Activated T-cell treated with anti-CD3 and anti-CD28 coated beads for 24 hours (primary cell): Measurements from ENCODE around the gene CDC25B.
A peak's percentile ranks its signal among the peaks of the same experiment; 100 is the strongest.
"Not testable (repeated sequence)": the region's sequence is repeated elsewhere in the genome, so short reads cannot be mapped to it uniquely, and the experiment has no call there.

Experiments
- DNase-seq: peaks from one replicate; pipeline ENCODE4 v3.0.0-alpha.2; 2020; ENCODE audit warnings: low read depth

Gene CDC25B

DNA sequence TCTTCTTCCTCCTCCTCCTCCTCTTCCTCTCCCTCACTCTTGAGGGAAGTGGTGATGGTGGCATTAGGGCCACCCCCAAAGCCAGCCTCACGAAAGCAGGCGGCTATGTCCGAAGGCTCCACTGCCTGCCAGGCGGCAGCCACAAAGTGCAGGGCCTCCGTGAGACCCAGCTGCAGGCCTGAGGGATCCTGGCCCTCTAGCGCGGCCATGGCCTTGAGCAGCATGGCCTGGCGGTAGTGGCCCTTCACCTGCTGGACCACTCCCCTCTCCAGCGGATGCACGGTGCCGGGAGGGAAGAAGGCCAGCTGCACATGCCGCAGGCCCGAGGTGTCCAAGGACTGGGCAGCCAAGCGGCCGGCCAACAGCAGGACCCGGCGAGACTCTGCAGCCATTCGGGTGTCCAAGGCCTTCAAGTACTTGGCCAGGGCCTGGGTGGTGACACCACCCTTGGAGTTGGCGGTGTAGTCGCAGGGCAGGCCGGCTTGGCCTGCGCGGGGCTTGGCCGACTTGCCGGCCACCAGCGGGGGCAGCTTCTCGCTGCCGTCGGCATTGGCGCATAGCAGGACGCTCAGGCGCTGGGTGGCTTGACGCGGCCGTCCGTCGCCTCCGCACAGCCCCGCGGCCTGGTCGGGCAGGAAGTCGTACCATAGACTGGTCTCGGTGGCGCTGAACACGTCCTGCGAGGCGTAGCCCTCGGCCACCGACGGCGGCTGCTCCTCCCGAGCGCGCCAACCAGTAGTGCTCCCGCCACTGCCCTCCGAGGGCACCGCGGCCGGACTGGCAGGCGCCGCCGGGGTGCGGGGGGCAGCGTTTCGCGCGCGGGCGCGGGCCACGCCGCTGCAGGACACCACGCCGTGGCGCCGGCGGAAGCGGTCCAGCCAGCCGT, 10.6 kb upstream of the CDC25B start:
- no peak for DNase-seq

DNA sequence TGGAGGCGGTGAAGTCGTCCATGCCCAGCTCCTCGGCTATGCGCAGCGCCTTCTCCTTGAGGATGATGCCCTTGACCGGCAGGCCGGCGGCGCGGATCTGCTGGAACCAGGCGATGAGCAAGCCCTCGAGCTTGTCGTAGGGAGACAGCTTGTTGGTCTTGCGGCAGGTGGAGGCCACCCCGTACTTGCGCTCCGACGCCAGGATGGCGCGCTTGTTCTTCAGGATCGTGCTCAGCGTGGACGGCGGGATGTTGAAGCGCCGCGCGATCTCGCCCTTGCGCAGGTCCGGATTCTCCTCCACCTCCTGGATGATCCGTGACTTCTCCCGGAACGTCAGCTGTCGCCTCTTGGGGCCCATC, 10.0 kb upstream of the CDC25B start:
- DNase-seq: no peak

DNA sequence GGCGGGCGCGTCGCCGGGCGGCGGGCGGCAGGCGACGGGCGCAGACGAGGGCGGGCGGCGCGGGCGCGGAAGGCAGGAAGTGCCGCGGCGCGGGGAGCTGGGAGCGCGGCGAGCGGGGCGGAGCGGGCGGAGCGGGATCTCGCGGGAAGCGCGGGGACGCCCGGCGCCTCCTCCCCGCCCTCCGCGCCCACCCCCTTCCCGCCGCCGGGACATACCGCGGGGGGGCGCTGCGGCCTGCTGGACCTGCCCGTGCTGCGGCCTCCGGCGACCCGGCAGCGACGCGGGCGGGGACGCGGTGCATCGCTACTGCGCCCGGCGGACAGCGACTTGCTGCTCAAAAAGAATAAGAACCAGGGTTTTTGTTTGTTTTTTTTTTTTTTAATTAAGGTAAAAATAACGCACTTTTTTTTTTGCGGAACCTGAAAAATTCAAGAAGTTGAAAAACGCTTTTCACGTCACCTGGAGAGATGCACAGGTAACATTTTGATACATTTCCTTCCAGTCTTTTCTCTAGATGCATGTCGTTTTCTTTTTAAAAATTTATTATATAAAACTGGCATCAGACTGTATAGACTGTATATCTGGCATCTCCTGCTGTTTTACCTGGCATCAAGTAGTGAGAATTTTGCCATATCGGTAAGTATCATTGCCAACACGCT, 9.3 kb upstream of the CDC25B start, which contains the start of gene CENPB:
CENPB (minus strand) TSS at position 76 of the 659 bp plus-strand sequence. CDS start 257 bp downstream, outside the sequence.
- peak; percentile 87 for DNase-seq

DNA sequence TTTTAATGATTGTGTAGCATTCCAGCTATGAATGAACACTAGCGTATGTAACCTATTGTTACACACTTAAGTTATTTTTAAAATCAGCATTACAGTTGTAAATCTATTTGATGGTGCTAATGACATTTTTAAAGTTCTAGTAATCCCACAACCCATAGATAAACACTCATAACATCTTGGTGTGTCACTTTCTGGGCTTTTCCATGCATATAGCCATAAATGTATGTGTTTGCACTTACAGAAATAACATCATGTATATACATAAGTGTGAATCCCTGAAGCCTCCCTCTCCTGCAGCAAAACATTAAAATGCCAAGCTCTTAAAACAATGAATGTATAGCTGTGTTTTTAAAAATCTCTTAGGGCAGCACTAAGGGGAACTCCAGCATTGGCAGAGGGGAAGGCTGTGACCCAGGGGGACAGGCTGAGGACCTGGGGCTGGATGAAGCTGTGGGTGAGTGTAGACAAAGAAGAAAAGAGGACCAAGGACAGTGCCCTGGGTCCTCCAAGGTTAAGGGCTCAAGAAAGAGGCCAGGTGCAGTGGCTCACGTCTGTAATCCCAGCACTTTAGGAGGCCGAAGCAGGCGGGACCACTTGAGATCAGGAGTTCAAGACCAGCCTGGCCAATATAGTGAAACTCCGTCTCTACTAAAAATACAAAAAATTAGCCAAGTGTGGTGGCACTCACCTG, 8.6 kb upstream of the CDC25B start:
- DNase-seq: no peak

DNA sequence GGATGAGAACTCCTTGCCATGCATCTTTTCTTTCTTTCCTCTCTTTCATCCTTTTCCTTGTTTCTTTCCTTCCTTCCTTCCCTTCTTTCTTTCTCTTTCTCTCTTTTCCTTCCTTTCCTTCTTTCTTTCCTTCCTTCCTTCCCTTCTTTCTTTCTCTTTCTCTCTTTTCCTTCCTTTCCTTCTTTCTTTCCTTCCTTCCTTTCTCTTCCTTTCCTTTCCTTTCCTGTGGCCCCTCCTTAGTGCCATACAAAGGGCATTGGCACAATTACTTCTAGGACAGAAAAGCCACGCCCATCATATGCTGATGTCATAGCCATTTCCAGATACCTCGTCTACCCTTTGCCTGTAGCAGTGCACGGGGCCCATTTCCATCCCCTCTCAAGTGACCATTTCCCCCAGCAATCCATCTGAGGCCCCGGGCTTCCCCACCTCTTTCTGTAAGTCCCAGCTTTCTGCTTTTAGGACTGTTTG, 7.4 kb upstream of the CDC25B start:
- DNase-seq: no peak

DNA sequence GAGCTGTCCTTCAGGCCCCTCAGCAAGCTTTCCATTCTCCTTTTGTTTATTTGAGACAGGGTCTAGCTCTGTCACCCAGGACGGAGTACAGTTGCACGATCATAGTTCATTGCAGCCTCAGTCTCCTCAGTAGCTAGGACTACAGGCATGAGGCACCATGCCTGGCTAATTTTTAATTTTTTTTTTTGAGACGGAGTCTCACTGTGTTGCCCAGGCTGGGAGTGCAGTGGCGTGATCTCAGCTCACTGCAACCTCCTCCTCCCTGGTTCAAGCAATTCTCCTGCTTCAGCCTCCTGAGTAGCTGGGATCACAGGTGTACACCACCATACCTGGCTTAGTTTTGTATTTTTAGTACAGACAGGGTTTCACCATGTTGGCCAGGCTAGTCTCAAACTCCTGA, 6.9 kb upstream of the CDC25B start:
- DNase-seq: not testable (repeated sequence)

DNA sequence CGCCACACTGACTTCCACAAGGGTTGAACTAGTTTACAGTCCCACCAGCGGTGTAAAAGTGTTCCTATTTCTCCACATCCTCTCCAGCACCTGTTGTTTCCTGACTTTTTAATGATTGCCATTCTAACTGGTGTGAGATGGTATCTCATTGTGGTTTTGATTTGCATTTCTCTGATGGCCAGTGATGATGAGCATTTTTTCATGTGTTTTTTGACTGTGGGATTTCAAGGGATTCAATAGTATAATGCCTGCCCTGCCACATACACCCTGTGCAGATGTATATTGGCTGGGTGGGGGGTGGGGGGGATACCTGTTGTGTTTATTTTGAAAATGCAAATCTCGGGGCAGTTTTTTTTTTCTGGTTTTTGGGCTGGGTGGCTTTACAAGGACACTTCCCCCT, 1.9 kb upstream of the CDC25B start:
- DNase-seq: not testable (repeated sequence)

DNA sequence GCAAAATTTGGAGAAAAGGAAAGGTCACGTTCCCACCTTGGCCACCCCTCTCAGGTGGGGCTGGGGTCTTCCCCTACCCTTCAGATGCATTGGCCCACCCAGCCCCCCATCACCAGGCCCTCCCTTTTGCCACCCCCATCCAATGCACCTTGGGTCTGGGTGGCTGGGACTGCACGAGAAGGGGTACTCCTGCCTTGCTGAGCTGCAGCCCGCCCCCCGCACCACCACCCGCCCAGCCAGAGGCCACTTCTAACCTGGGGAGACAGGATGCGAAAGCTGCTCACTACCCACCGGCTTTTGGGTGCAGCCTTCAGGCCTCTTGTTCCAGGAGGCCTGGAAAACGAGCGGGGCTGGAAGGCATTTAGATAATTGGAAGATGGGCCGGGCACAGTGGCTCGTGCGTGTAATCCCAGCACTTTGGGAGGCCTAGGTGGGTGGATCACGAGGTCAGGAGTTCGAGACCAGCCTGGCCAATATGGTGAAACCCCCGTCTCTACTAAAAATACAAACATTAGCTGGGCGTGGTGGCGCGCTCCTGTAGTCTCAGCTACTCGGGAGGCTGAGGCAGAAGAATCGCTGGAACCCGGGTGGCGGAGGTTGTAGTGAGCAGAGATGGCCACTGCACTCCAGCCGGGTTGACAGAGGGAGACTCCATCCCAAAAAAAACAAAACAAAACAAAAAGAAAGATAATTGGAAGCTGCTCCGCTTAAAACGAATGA, 1.2 kb upstream of the CDC25B start:
- DNase-seq: no peak

DNA sequence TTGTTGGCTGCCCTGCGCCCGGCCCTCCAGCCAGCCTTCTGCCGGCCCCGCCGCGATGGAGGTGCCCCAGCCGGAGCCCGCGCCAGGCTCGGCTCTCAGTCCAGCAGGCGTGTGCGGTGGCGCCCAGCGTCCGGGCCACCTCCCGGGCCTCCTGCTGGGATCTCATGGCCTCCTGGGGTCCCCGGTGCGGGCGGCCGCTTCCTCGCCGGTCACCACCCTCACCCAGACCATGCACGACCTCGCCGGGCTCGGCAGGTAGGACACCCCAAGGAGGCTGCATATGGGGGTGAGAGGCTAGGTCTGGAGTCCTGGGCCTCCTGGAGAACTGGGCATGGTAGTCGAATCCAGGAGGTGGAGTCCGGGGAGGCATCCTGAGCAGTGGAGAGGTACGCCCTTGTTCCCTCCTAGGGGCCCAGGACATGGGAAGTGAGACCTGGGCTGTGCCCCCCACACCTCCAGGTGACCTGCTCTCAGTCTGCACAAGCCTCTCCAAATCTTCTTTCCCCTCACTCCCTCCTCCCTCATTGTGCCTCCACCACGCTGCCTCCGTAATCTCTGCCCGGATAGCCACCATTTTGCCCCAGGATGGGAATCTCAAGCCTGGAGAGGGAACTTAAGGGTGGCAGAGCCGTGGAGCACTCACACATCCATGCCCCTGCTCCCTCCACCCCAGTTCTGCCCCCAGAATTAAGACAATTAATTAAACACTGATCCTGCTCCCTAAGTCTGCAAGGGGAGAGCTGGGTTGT, 541 bp downstream of the CDC25B start:
- no peak for DNase-seq

DNA sequence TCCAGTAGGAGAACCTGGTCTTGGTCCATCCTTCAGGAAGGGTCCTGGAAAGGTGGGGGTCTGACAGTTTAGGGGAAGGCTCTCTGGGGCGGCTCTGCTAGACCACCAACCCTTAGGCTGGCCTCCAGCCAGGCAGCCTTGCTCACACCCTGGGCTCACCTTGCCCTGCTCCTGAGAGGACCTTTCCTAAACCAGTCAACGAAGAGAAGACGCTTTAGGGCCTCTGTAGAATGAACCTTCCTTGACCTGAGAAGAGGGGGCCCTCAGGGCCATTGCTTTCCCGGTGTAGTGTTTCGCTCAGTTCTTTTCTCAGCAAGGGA, 1.1 kb downstream of the CDC25B start:
- no peak for DNase-seq

DNA sequence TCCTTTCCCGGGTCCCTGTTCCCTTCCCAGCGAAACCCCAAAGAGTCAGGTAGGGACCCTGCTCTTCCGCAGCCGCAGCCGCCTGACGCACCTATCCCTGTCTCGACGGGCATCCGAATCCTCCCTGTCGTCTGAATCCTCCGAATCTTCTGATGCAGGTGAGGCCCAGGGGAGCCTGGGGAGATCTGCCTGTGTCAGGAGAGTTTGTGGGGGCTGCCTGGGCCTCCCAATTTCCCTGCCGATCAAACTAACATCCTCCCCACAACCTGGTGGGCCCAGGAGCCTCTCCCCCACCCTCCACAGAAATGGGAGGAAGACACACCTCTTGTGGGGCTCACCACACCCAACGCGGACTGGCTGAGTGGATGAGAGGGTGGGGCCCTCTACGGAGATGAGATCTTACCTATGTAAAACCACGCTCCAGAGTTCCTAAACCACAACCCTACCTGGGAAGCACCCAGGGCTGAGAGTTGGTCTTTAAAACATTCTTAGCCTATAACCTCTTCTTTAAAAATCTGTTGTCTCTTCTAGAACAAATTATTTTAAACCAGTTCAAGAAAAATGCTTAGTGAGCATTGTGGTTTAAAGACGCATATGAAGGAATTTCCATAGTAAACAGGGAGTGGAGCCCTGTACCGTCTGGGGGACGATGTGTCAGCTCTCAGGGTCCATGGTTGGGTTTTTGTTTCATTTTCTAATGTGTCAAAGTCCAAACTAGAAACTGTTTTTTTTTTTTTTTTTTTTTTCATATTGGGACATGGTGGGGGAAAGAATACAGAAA, 1.7 kb downstream of the CDC25B start:
- DNase-seq: no peak

DNA sequence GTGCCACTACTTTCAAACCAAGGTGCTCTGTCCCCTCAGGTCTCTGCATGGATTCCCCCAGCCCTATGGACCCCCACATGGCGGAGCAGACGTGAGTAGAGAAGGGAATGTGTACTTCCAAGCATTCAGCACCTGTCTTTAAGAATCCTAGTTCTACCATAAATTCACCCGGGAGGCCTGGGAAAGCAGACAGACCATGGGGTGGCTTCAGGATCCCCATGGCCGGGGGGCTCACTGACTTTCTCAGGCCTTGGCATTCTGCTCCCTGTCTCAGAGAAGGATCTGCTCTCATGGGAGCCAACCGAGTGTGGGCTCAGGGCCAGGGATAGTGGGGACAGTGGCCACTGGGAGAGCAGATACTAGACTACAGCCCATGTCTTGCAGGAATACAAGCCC, 2.3 kb downstream of the CDC25B start:
- no peak for DNase-seq

DNA sequence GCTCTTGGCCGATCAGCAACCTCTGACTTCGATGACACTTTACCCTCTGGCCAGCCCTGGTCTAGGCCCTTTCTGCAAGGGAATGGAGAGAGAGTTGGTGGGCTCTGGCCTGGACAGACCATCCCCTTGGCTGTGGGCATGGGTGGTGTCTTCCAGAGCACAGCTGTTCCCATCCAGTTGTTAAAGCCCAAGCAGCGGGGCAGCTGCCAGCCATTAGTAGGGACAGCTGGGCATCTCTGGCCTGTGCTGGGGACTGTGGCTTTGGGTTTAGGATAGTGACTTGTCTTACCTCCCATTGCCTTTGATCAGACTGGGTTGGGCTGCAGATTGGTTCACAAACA, 2.8 kb downstream of the CDC25B start:
- DNase-seq: no peak

DNA sequence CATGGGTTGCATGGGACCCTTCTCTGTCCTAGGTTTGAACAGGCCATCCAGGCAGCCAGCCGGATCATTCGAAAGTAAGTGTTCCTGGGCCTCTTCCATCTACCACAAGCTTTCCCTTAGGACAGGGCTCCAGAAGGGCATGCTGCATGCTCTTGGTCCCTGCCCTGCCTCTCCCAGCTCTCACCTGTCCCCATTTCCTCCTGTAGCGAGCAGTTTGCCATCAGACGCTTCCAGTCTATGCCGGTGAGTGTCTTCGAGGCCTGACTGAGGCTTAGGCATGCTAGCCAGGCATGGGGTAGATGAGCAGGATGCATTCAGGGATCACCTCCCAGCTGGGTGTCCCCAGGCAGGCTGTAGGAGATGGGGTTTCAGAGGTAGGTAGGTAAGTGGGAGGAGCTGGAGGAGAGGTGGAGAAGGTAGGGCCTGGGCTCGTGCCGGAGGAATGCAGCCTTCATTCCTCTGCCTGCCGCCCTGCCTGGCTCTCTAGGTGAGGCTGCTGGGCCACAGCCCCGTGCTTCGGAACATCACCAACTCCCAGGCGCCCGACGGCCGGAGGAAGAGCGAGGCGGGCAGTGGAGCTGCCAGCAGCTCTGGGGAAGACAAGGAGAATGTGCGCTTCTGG, 4.3 kb downstream of the CDC25B start:
- DNase-seq: no peak

DNA sequence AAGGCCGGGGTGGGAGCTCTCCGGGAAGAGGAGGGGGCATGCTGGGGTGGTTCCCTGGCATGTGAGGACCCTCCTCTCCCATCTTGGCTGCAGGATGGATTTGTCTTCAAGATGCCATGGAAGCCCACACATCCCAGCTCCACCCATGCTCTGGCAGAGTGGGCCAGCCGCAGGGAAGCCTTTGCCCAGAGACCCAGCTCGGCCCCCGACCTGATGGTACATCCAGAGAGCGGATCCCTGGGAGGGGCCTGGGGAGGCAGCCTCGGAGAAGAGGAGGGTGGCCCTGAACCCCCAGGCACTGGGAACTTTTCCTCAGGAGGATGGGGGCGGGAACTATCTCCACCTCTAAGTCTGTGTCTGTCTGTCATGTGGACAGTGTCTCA, 4.8 kb downstream of the CDC25B start:
- no peak for DNase-seq

DNA sequence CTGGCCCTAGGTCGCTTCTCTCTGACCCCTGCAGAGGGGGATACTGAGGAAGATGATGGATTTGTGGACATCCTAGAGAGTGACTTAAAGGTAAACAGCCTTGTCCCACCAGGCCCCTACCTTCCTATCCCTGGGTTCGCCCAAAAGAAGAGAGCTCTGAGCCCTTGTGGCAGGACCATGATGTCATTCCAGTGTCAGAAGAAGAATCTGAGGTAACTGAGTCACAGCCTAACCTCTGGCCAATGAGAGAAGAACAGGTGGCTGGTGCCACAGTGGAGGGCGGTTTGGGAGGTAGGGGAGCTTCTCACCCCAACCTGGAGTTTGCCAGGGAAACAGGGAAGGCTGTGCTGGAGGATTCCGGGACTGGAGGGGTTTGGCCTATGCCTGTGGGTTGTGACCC, 5.2 kb downstream of the CDC25B start:
- no peak for DNase-seq

DNA sequence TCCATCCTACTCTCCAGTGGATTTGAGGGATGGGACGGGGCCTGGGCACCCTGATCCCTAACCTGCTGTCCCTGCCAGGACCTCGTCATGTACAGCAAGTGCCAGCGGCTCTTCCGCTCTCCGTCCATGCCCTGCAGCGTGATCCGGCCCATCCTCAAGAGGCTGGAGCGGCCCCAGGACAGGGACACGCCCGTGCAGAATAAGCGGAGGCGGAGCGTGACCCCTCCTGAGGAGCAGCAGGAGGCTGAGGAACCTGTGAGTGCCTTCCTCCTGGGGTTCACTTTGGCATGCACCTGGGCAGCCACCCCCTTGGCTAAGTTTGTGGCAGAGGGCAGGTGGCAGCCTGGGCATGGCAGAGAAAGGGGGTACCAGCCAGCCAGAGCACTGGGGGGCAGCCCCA, 5.7 kb downstream of the CDC25B start:
- no peak for DNase-seq

DNA sequence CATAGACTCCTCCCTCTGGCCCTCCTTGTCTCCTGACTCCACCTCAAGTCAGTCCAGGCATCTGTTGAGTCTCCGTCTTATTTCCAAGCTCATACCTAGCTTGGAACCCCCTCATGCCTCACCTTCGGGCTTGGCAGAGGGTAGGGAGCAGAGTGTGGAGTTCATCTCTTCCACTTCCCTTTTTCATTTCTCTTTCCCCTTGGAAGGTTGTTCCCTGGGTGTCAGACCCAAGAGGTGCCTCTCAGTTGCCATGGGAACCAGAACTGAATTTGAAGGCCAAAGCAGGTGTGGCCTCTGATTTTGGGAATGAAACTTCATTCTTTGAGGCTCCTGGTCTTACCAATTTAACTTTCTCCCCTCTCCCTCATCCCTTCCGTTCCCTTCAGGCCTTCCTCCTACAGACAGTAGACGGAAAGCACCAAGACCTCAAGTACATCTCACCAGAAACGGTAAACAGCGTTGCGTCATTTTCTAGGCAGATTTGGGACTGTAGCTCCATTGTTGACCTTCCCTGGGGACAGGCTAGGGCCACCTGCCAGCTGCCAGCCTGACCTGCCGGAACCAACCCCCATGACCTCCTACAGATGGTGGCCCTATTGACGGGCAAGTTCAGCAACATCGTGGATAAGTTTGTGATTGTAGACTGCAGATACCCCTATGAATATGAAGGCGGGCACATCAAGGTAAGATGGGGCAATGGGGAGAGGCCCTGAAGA, 6.6 kb downstream of the CDC25B start:
- DNase-seq: no peak

DNA sequence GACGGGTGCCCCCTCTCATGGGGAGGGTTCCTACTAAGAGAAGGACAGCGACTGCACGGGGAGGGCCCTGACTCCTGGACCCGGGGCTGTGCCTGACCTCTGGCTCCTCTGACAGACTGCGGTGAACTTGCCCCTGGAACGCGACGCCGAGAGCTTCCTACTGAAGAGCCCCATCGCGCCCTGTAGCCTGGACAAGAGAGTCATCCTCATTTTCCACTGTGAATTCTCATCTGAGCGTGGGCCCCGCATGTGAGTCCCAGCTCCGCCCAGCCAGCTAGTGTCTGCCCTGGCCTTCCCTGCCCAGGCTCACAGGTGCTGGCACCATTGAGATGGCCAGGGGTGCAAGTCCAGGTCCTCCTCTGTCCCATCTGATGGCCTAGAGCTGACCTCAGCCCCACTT, 7.2 kb downstream of the CDC25B start:
- no peak for DNase-seq

DNA sequence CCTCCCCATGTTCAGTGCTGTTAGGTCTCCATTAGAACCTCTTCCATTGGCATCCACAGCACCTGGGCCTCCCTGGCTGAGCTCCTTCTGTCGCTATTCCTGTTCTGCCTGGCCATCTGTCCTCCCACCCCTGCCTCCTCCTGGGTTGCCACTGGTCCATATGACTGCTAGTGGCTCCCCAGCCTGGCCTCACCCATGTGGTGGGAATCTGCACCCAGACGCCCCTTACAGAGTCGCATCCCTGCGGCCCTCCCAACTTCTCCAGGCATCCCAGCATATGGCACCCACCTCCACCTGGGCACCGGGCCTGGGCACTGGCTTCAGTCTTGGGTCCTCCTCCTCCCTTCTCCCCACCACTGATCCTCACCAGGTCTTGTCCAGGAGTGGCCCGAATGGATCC, 7.7 kb downstream of the CDC25B start:
- DNase-seq: no peak
